Mucosa of rectum (tissue), 2 donors: ENCODE measurements around the gene PLEKHA7.
"Not testable (repeated sequence)": the region's sequence is repeated elsewhere in the genome, so short reads cannot be mapped to it uniquely, and the experiment has no call there.

Experiments
- H3K27ac ChIP-seq, 2 donors: one replicate each; pipeline ENCODE4 v1.7.0; 2013; ENCODE audit warnings: inconsistent platforms in 2 of 2, low read depth in 2 of 2, low read length in 2 of 2
- H3K27me3 ChIP-seq, 2 donors: one replicate each; pipeline ENCODE4 v1.7.0; 2013; ENCODE audit warnings: low read length in 2 of 2; ENCODE audit not compliant: control insufficient read depth in 2 of 2, insufficient read depth in 2 of 2
- H3K36me3 ChIP-seq, 2 donors: one replicate each; pipeline ENCODE4 v1.7.0; 2013; ENCODE audit warnings: low read length in 2 of 2; ENCODE audit not compliant: control insufficient read depth in 2 of 2, insufficient read depth in 2 of 2
- H3K4me1 ChIP-seq, 2 donors: one replicate each; pipeline ENCODE4 v1.7.0; 2013; ENCODE audit warnings: low read length in 2 of 2, mild to moderate bottlenecking in 1 of 2; ENCODE audit not compliant: control insufficient read depth in 2 of 2, insufficient read depth in 2 of 2
- H3K4me3 ChIP-seq, 2 donors: one replicate each; pipeline ENCODE4 v1.7.0; 2013; ENCODE audit warnings: low read length in 2 of 2
- H3K9ac ChIP-seq, 2 donors: one replicate each; pipeline ENCODE4 v1.7.0; 2013; ENCODE audit warnings: low read length in 2 of 2, low read depth in 1 of 2, mild to moderate bottlenecking in 1 of 2
- H3K9me3 ChIP-seq, 2 donors: one replicate each; pipeline ENCODE4 v1.7.0; 2013; ENCODE audit warnings: low read length in 2 of 2; ENCODE audit not compliant: control insufficient read depth in 2 of 2
- donor health status: healthy.
- donor health status: Normal muscosa, but diverticular disease.

Gene PLEKHA7

GRCh38 chr11:16918543-16919182 lies 95.6 kb downstream of the PLEKHA7 start:
- not testable (repeated sequence) for H3K9me3 ChIP-seq, H3K27me3 ChIP-seq, H3K36me3 ChIP-seq
- H3K9ac ChIP-seq: peak overlapping the region in 1 of 2 donors; percentile 23
- H3K27ac ChIP-seq: peak overlapping the region; percentile 57 to 62
- H3K4me1 ChIP-seq: peaks cover 28 to 56% of the 10 kb centered on the region in 2 donors
- H3K4me3 ChIP-seq: peak overlapping the region; percentile 10 to 11

GRCh38 chr11:16917941-16918340 lies 96.3 kb downstream of the PLEKHA7 start:
- peaks cover 21 to 49% of the 10 kb centered on the region in 2 donors for H3K4me1 ChIP-seq
- no peaks in the 10 kb centered on the region for H3K36me3 ChIP-seq
- peak overlapping the region; percentile 57 to 62 for H3K27ac ChIP-seq
- no peak overlapping the region for H3K9ac ChIP-seq
- H3K9me3 ChIP-seq: no peaks in the 10 kb centered on the region
- no peaks in the 10 kb centered on the region for H3K27me3 ChIP-seq
- H3K4me3 ChIP-seq: peak overlapping the region; percentile 10 to 11

- H3K4me3 ChIP-seq: no peak overlapping the region
- H3K36me3 ChIP-seq: no peaks in the 10 kb centered on the region
- no peaks in the 10 kb centered on the region for H3K27me3 ChIP-seq
- H3K4me1 ChIP-seq: peaks cover 0 to 7% of the 10 kb centered on the region in 2 donors
- no peaks in the 10 kb centered on the region for H3K9me3 ChIP-seq
- H3K27ac ChIP-seq: no peak overlapping the region
- no peak overlapping the region for H3K9ac ChIP-seq
Observed at GRCh38 chr11:16912692-16913111, 101.5 kb downstream of the PLEKHA7 start.

GRCh38 chr11:16911658-16912057 lies 102.6 kb downstream of the PLEKHA7 start:
- Histone ChIP-seq H3K27me3 (no peaks in the 10 kb centered on the region), H3K4me3 (no peak overlapping the region), H3K27ac (no peak overlapping the region), H3K4me1 (peaks cover 0 to 5% of the 10 kb centered on the region in 2 donors), H3K9ac (no peak overlapping the region), H3K9me3 (no peaks in the 10 kb centered on the region), H3K36me3 (no peaks in the 10 kb centered on the region)

GRCh38 chr11:16911186-16911585 lies 103.0 kb downstream of the PLEKHA7 start:
- no peaks in the 10 kb centered on the region for H3K9me3 ChIP-seq
- H3K27ac ChIP-seq: no peak overlapping the region
- no peaks in the 10 kb centered on the region for H3K27me3 ChIP-seq
- no peak overlapping the region for H3K4me3 ChIP-seq
- H3K36me3 ChIP-seq: no peaks in the 10 kb centered on the region
- H3K4me1 ChIP-seq: peaks cover 0 to 5% of the 10 kb centered on the region in 2 donors
- no peak overlapping the region for H3K9ac ChIP-seq

- Histone ChIP-seq H3K4me1 (peaks cover 0 to 5% of the 10 kb centered on the region in 2 donors), H3K36me3 (no peaks in the 10 kb centered on the region), H3K9ac (no peak overlapping the region), H3K27me3 (no peaks in the 10 kb centered on the region), H3K27ac (no peak overlapping the region), H3K9me3 (no peaks in the 10 kb centered on the region), H3K4me3 (no peak overlapping the region)
Observed at GRCh38 chr11:16909359-16910035, 104.7 kb downstream of the PLEKHA7 start.

- Histone ChIP-seq H3K4me1 (peaks cover 3 to 18% of the 10 kb centered on the region in 2 donors), H3K4me3 (no peak overlapping the region), H3K9ac (no peak overlapping the region), H3K36me3 (no peaks in the 10 kb centered on the region), H3K27ac (no peak overlapping the region), H3K9me3 (no peaks in the 10 kb centered on the region), H3K27me3 (no peaks in the 10 kb centered on the region)
Observed at GRCh38 chr11:16905375-16905774, 108.8 kb downstream of the PLEKHA7 start.

GRCh38 chr11:16904761-16905160 lies 109.5 kb downstream of the PLEKHA7 start:
- H3K27me3 ChIP-seq, H3K36me3 ChIP-seq, H3K4me3 ChIP-seq, H3K27ac ChIP-seq, H3K9ac ChIP-seq, H3K9me3 ChIP-seq: not testable (repeated sequence)
- H3K4me1 ChIP-seq: peaks cover 6 to 22% of the 10 kb centered on the region in 2 donors

- Histone ChIP-seq H3K27ac (peak overlapping the region; percentile 12 to 30), H3K4me1 (peaks cover 9 to 30% of the 10 kb centered on the region in 2 donors), H3K36me3 (no peaks in the 10 kb centered on the region), H3K27me3 (no peaks in the 10 kb centered on the region), H3K9ac (no peak overlapping the region), H3K9me3 (no peaks in the 10 kb centered on the region), H3K4me3 (no peak overlapping the region)
Observed at GRCh38 chr11:16902781-16903378, 111.3 kb downstream of the PLEKHA7 start.

GRCh38 chr11:16902182-16902581 lies 112.0 kb downstream of the PLEKHA7 start:
- no peaks in the 10 kb centered on the region for H3K36me3 ChIP-seq
- H3K4me3 ChIP-seq: no peak overlapping the region
- H3K9me3 ChIP-seq: no peaks in the 10 kb centered on the region
- H3K27me3 ChIP-seq: no peaks in the 10 kb centered on the region
- no peak overlapping the region for H3K9ac ChIP-seq
- peaks cover 9 to 30% of the 10 kb centered on the region in 2 donors for H3K4me1 ChIP-seq
- peak overlapping the region in 1 of 2 donors; percentile 30 for H3K27ac ChIP-seq
